Measurements from ENCODE around the gene RIC8B. TPM values are rescaled to one million over a fixed set of nuclear protein-coding genes. Genes with fewer than 3 reads are reported as not detected.

RIC8B gene
- total and polyA plus RNA-seq, 2 of the 13 experiments (the other 11 are each of a cell fraction or from before 2014, with no cell fraction given), result 5.1 to 7.5 TPM

GRCh38 chr12:106902053-106902452, 127.6 kb downstream of the RIC8B start (continued):
- TF ChIP-seq, protein P1, sequence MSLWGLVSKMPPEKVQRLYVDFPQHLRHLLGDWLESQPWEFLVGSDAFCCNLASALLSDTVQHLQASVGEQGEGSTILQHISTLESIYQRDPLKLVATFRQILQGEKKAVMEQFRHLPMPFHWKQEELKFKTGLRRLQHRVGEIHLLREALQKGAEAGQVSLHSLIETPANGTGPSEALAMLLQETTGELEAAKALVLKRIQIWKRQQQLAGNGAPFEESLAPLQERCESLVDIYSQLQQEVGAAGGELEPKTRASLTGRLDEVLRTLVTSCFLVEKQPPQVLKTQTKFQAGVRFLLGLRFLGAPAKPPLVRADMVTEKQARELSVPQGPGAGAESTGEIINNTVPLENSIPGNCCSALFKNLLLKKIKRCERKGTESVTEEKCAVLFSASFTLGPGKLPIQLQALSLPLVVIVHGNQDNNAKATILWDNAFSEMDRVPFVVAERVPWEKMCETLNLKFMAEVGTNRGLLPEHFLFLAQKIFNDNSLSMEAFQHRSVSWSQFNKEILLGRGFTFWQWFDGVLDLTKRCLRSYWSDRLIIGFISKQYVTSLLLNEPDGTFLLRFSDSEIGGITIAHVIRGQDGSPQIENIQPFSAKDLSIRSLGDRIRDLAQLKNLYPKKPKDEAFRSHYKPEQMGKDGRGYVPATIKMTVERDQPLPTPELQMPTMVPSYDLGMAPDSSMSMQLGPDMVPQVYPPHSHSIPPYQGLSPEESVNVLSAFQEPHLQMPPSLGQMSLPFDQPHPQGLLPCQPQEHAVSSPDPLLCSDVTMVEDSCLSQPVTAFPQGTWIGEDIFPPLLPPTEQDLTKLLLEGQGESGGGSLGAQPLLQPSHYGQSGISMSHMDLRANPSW (CRISPR knock-in tag; IDR thresholded peaks at IDR 0.05; ENCODE audit: borderline replicate concordance), result no peak
- no peak for TF ChIP-seq ZFY (CRISPR knock-in tag; IDR thresholded peaks at IDR 0.05)
- TF ChIP-seq MAZ (IDR thresholded peaks at IDR 0.05; ENCODE audit: borderline replicate concordance, low read depth, low read length), result no peak
- TF ChIP-seq MAZ (CRISPR knock-in tag; IDR thresholded peaks at IDR 0.05; ENCODE audit: low read depth), result no peak
- no peak for TF ChIP-seq TBX3 (IDR thresholded peaks at IDR 0.05; ENCODE audit: borderline replicate concordance)
- TF ChIP-seq ZNF672 (CRISPR knock-in tag; IDR thresholded peaks at IDR 0.05), result no peak
- no peak for TF ChIP-seq MIER2 (CRISPR knock-in tag; IDR thresholded peaks at IDR 0.05)
- no peak for TF ChIP-seq HDAC2 (CRISPR knock-in tag; IDR thresholded peaks at IDR 0.05)
- TF ChIP-seq FOXK1 (CRISPR knock-in tag; IDR thresholded peaks at IDR 0.05; ENCODE audit: borderline replicate concordance, low read depth), result no peak
- no peak for TF ChIP-seq ZNF691 (CRISPR knock-in tag; IDR thresholded peaks at IDR 0.05; ENCODE audit: borderline replicate concordance, low read depth)
- TF ChIP-seq POLR2AphosphoS5 (IDR thresholded peaks at IDR 0.05; ENCODE audit: low read depth, low read length), result no peak
- no peak for TF ChIP-seq GATAD2A (CRISPR knock-in tag; IDR thresholded peaks at IDR 0.05)

All from HepG2 (cell line).